ENCODE measurements around the gene RANBP1. TPM values are rescaled to one million over a fixed set of nuclear protein-coding genes. Genes with fewer than 3 reads are reported as not detected.

RANBP1 gene
- total and polyA plus RNA-seq, 9 of the 15 experiments (the other 6 are each of a cell fraction or from before 2014, with no cell fraction given), result 162 to 2,891 (median 1,289) TPM

DNA sequence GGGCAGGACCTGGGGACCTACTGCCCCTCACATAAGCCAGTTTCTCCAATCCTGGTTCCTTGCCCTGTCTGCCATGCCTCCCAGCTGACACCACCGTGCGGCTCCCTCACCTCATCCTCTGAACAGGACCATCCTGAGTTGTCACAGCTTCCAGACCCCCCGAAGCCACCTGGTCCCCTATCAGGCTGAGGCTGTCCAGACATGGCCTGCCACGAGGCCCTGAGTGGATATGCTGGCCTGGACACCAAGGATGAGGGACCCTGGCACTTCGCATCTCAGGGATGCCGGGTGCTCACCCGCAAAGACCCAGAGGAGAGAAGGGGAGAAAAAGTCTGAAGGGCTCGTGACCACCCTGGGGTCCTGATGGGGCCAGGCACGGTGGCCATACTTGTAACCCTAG is 50.8 kb downstream of the RANBP1 start:
- no peak for ATAC-seq
- TF ChIP-seq, protein P1, sequence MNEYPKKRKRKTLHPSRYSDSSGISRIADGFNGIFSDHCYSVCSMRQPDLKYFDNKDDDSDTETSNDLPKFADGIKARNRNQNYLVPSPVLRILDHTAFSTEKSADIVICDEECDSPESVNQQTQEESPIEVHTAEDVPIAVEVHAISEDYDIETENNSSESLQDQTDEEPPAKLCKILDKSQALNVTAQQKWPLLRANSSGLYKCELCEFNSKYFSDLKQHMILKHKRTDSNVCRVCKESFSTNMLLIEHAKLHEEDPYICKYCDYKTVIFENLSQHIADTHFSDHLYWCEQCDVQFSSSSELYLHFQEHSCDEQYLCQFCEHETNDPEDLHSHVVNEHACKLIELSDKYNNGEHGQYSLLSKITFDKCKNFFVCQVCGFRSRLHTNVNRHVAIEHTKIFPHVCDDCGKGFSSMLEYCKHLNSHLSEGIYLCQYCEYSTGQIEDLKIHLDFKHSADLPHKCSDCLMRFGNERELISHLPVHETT (CRISPR knock-in tag; conservative IDR thresholded peaks at IDR 0.05 in 1 of 2, IDR thresholded peaks at IDR 0.05 in 1 of 2), result 0 out of 4 replicates have a peak, but pooled peaks of 1 of the 2 experiments have one; percentile 4
- TF ChIP-seq MYBL2 (IDR thresholded peaks at IDR 0.05; ENCODE audit: low read depth) (no peak), MYBL2 (CRISPR knock-in tag; IDR thresholded peaks at IDR 0.05; ENCODE audit: borderline replicate concordance) (0 out of 2 replicates have a peak, but pooled peaks have one; percentile 37), TAF15 (IDR thresholded peaks at IDR 0.05; ENCODE audit: low read depth, low read length) (peak; percentile 72; the same call in 1 of the 2 replicates), BRCA1 (IDR thresholded peaks at IDR 0.05) (no peak), BRCA1 (CRISPR knock-in tag; IDR thresholded peaks at IDR 0.05) (peak; percentile 68; the same call in 1 of the 2 replicates), MED1 (CRISPR knock-in tag; IDR thresholded peaks at IDR 0.05; ENCODE audit: borderline replicate concordance) (peak; percentile 54; the same call in 1 of the 2 replicates), PCBP2 (IDR thresholded peaks at IDR 0.05; ENCODE audit: low read depth, low read length, poor library complexity, severe bottlenecking) (no peak), ZNF184 (CRISPR knock-in tag; IDR thresholded peaks at IDR 0.05) (peak; percentile 50; the same call in 1 of the 2 replicates)
- TF ChIP-seq, protein P2, sequence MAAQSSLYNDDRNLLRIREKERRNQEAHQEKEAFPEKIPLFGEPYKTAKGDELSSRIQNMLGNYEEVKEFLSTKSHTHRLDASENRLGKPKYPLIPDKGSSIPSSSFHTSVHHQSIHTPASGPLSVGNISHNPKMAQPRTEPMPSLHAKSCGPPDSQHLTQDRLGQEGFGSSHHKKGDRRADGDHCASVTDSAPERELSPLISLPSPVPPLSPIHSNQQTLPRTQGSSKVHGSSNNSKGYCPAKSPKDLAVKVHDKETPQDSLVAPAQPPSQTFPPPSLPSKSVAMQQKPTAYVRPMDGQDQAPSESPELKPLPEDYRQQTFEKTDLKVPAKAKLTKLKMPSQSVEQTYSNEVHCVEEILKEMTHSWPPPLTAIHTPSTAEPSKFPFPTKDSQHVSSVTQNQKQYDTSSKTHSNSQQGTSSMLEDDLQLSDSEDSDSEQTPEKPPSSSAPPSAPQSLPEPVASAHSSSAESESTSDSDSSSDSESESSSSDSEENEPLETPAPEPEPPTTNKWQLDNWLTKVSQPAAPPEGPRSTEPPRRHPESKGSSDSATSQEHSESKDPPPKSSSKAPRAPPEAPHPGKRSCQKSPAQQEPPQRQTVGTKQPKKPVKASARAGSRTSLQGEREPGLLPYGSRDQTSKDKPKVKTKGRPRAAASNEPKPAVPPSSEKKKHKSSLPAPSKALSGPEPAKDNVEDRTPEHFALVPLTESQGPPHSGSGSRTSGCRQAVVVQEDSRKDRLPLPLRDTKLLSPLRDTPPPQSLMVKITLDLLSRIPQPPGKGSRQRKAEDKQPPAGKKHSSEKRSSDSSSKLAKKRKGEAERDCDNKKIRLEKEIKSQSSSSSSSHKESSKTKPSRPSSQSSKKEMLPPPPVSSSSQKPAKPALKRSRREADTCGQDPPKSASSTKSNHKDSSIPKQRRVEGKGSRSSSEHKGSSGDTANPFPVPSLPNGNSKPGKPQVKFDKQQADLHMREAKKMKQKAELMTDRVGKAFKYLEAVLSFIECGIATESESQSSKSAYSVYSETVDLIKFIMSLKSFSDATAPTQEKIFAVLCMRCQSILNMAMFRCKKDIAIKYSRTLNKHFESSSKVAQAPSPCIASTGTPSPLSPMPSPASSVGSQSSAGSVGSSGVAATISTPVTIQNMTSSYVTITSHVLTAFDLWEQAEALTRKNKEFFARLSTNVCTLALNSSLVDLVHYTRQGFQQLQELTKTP (IDR thresholded peaks at IDR 0.05; ENCODE audit: low read depth in 1 of 2, partially characterized antibody in 2 of 2), result no peak
- TF ChIP-seq, protein P3, sequence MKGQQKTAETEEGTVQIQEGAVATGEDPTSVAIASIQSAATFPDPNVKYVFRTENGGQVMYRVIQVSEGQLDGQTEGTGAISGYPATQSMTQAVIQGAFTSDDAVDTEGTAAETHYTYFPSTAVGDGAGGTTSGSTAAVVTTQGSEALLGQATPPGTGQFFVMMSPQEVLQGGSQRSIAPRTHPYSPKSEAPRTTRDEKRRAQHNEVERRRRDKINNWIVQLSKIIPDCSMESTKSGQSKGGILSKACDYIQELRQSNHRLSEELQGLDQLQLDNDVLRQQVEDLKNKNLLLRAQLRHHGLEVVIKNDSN (CRISPR knock-in tag; IDR thresholded peaks at IDR 0.05), result peak; percentile 20; the same call in 1 of the 2 replicates
- TF ChIP-seq, protein P4, sequence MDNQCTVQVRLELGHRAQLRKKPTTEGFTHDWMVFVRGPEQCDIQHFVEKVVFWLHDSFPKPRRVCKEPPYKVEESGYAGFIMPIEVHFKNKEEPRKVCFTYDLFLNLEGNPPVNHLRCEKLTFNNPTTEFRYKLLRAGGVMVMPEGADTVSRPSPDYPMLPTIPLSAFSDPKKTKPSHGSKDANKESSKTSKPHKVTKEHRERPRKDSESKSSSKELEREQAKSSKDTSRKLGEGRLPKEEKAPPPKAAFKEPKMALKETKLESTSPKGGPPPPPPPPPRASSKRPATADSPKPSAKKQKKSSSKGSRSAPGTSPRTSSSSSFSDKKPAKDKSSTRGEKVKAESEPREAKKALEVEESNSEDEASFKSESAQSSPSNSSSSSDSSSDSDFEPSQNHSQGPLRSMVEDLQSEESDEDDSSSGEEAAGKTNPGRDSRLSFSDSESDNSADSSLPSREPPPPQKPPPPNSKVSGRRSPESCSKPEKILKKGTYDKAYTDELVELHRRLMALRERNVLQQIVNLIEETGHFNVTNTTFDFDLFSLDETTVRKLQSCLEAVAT (IDR thresholded peaks at IDR 0.05), result no peak

More for the DNA sequence above, 50.8 kb downstream of the RANBP1 start:
- H3K4me3 ChIP-seq, result no peak overlapping the region
- intact Hi-C loops (cut with micrococcal nuclease), result loop anchor here (5.0 kb wide), 1 partner anchor 41 kb away; no protein-coding TSS in a partner anchor
- H3K9me3 ChIP-seq (replicated peaks; ENCODE audit: control insufficient read depth, insufficient read depth, low read depth, low read length), result peaks cover 5% of the 10 kb centered on the region
- no peaks in the 10 kb centered on the region for H3K9me1 ChIP-seq (ENCODE audit: control insufficient read depth, insufficient read depth, low read length)
- H3K27me3 ChIP-seq (ENCODE audit: control insufficient read depth in 2 of 2, insufficient read depth in 2 of 2, low read length in 2 of 2), result peaks cover 45 to 66% of the 10 kb centered on the region in 2 experiments; a peak in 4 of 5 replicates
- peaks cover 0 to 21% of the 10 kb centered on the region in 2 experiments; a peak in 1 of 5 replicates for H3K4me1 ChIP-seq (replicated peaks in 1 of 2; ENCODE audit: control insufficient read depth in 2 of 2, insufficient read depth in 2 of 2, low read length in 2 of 2)
- CTCF ChIA-PET (ENCODE audit: low intra/inter-chr PET ratio), result no interaction called here
- peaks cover 26% of the 10 kb centered on the region; the same call in 1 of the 2 replicates for H4K20me1 ChIP-seq (replicated peaks; ENCODE audit: control insufficient read depth, insufficient read depth, low read length)
- H3K4me2 ChIP-seq (ENCODE audit: insufficient read depth, low read length), result no peak overlapping the region
- peak overlapping the region in 1 of 2 experiments; percentile 31; a peak in 2 of 4 replicates for H3K9ac ChIP-seq (ENCODE audit: insufficient read depth in 1 of 2, low read depth in 2 of 2, low read length in 2 of 2)
- WGBS (ENCODE audit: insufficient coverage, low coverage, missing lambda C conversion rate), result under 1% methylated on average over 9 of the region's 9 CpGs
- no peak overlapping the region for H3K27ac ChIP-seq (ENCODE audit: extremely low read depth, low read depth, low read length)
- H3K79me2 ChIP-seq (ENCODE audit: control insufficient read depth, insufficient read depth, low read length), result no peaks in the 10 kb centered on the region
- in situ Hi-C loops (cut with MboI), result loop anchor here (25.0 kb wide), 1 partner anchor 521 kb away; no protein-coding TSS in a partner anchor
- FAIRE-seq (no peak), DNase-seq (ENCODE audit: extremely low read depth in 1 of 4, low spot score in 3 of 4) (no peak)
- POLR2A ChIA-PET, result interaction anchor here (0.5 to 1.3 kb wide), 4 partner anchors 9 to 87 kb away, joined by 3 to 4 read pairs (median 4); no protein-coding TSS in a partner anchor
- no TSS peak for BruUV-seq (replicated peaks)
- no peak overlapping the region for H2AFZ ChIP-seq (ENCODE audit: low read depth, low read length)
- no peaks in the 10 kb centered on the region for H3K36me3 ChIP-seq (ENCODE audit: control insufficient read depth, insufficient read depth, low read length)

Data from K562 (cell line).